Spleen (tissue), 7 donors: ENCODE data around the gene TSC22D1.

ENCODE experiments used
- CTCF ChIP-seq, 11 experiments: fragments of 200-600 bp in 7 of 11; fragments of 450-650 bp in 4 of 11; sonication (generic) in 4 of 11; IDR thresholded peaks in 8 of 11; conservative IDR thresholded peaks in 3 of 11; 1 replicate in 7 of 11; 2 replicates in 4 of 11; pipeline versions ENCODE4 v1.4.0 to v1.8.0; 2016 to 2021; ENCODE audit warnings: antibody characterized with exemption in 11 of 11, inconsistent platforms in 4 of 11, mild to moderate bottlenecking in 1 of 11
- POLR2A ChIP-seq, 3 donors: fragments of 450-650 bp; IDR thresholded peaks; one replicate each; pipeline ENCODE4 v1.5.1; 2017; ENCODE audit warnings: antibody characterized with exemption in 3 of 3, mild to moderate bottlenecking in 1 of 3
- POLR2AphosphoS5 ChIP-seq, 3 donors: sonication (generic); formaldehyde crosslinking; IDR thresholded peaks; one replicate each; pipeline ENCODE4 v1.5.1; 2017; ENCODE audit warnings: antibody characterized with exemption in 3 of 3
- donor health status: DM: no; HTN: no; CAD: no; lungs with moderate emphysema.
- donor health status: DM: no; HTN: no; CAD: no.
- donor health status: DM: no; HTN: no; CAD: no.

- no peak for TF ChIP-seq POLR2A (IDR thresholded peaks at IDR 0.05)
- TF ChIP-seq CTCF (IDR thresholded peaks at IDR 0.05 in 8 of 11, conservative IDR thresholded peaks at IDR 0.05 in 3 of 11) = peak in 1 of 11 experiments; percentile 27
- peak; percentile 48 to 74 (median 67) for TF ChIP-seq POLR2AphosphoS5 (IDR thresholded peaks at IDR 0.05)
Observed at GRCh38 chr13:44575741-44576350, at the start of gene TSC22D1.
